ENCODE measurements around the gene EPGN.

GRCh38 chr4:74262522-74262921 is 45.7 kb upstream of the EPGN start:
- TF ChIP-seq MIER2 (CRISPR knock-in tag; IDR thresholded peaks at IDR 0.05) (no peak), EZH2 (conservative IDR thresholded peaks at IDR 0.05; ENCODE audit: low read depth, low read length) (no peak)
